SK-N-MC (cell line): Measurements from ENCODE around the gene ACOT12.

Experiments
- EZH2 ChIP-seq: fragments of 200-600 bp; sonication (generic); IDR thresholded peaks from one replicate; pipeline ENCODE4 v1.6.1; 2017; ENCODE audit warnings: antibody characterized with exemption
- POLR2AphosphoS5 ChIP-seq: IDR thresholded peaks from 2 replicates; pipeline ENCODE4 v1.6.1; 2012; ENCODE audit warnings: mild to moderate bottlenecking, low read depth, low read length, borderline replicate concordance

- no peak for TF ChIP-seq EZH2
- TF ChIP-seq POLR2AphosphoS5 = no peak
Measured at GRCh38 chr5:81300921-81301270, 93.0 kb downstream of the ACOT12 start.
